ENCODE data around the gene ORMDL1. TPM values are rescaled to one million over a fixed set of nuclear protein-coding genes. Genes with fewer than 3 reads are reported as not detected.
"Not testable (repeated sequence)": the region's sequence is repeated elsewhere in the genome, so short reads cannot be mapped to it uniquely, and the experiment has no call there.

The ORMDL1 gene
- total RNA-seq, 4 donors from 2014 or later = 39.2 to 190 (median 74.8) TPM

GRCh38 chr2:189772212-189772611 lies 11.9 kb downstream of the ORMDL1 start:
- H3K27ac ChIP-seq = no peak overlapping the region
- H3K9me3 ChIP-seq = no peaks in the 10 kb centered on the region
- WGBS = 60% methylated on average over 1 of the region's 1 CpG
- peaks cover 15% of the 10 kb centered on the region for H3K4me1 ChIP-seq
- H3K4me3 ChIP-seq = no peak overlapping the region
- H3K27me3 ChIP-seq = no peaks in the 10 kb centered on the region
- peaks cover 43% of the 10 kb centered on the region for H3K36me3 ChIP-seq
- no peak for TF ChIP-seq CTCF (IDR thresholded peaks at IDR 0.05)
- TF ChIP-seq POLR2AphosphoS5 (IDR thresholded peaks at IDR 0.05) = no peak
- no peak for TF ChIP-seq EP300 (IDR thresholded peaks at IDR 0.05)
- TF ChIP-seq POLR2A (IDR thresholded peaks at IDR 0.05) = no peak
- DNase-seq (ENCODE audit: low spot score in 2 of 2) = no peak

- DNase-seq (ENCODE audit: low spot score in 2 of 2) = no peak
- 68% methylated on average over 6 of the region's 6 CpGs for WGBS
- no peak for TF ChIP-seq EP300 (IDR thresholded peaks at IDR 0.05)
- TF ChIP-seq CTCF (IDR thresholded peaks at IDR 0.05) = no peak
- TF ChIP-seq POLR2AphosphoS5 (IDR thresholded peaks at IDR 0.05) = no peak
- TF ChIP-seq POLR2A (IDR thresholded peaks at IDR 0.05) = no peak
- Histone ChIP-seq H3K4me3 (no peak overlapping the region), H3K9me3 (no peaks in the 10 kb centered on the region), H3K4me1 (peaks cover 15% of the 10 kb centered on the region), H3K36me3 (peaks cover 50% of the 10 kb centered on the region), H3K27ac (no peak overlapping the region), H3K27me3 (no peaks in the 10 kb centered on the region)
These were observed 13.4 kb downstream of the ORMDL1 start for GRCh38 chr2:189770590-189771322.

- DNase-seq (ENCODE audit: low spot score in 2 of 2) = no peak
- H3K9me3 ChIP-seq = no peaks in the 10 kb centered on the region
- no peak overlapping the region for H3K27ac ChIP-seq
- H3K4me3 ChIP-seq = peak overlapping the region; percentile 84
- peaks cover 12% of the 10 kb centered on the region for H3K36me3 ChIP-seq
- H3K27me3 ChIP-seq = no peaks in the 10 kb centered on the region
- WGBS = 75% methylated on average over 4 of the region's 4 CpGs
- TF ChIP-seq CTCF (IDR thresholded peaks at IDR 0.05) = no peak
- H3K4me1 ChIP-seq = peaks cover 22% of the 10 kb centered on the region
These were observed 20.1 kb downstream of the ORMDL1 start for GRCh38 chr2:189763908-189764661.

GRCh38 chr2:189762551-189763298 lies 21.4 kb downstream of the ORMDL1 start, which contains the start of gene OSGEPL1:
TSS of gene OSGEPL1 (minus strand) at chr2:189762792. CDS start at chr2:189761640, 1,152 bp downstream.
- WGBS = 0% methylated on average over 33 of the region's 33 CpGs
- peaks cover 22% of the 10 kb centered on the region for H3K4me1 ChIP-seq
- TF ChIP-seq EP300 (IDR thresholded peaks at IDR 0.05) = no peak
- no peak for TF ChIP-seq POLR2A (IDR thresholded peaks at IDR 0.05)
- no peak for TF ChIP-seq POLR2AphosphoS5 (IDR thresholded peaks at IDR 0.05)
- TF ChIP-seq CTCF (IDR thresholded peaks at IDR 0.05) = peak in 1 of 2 donors; percentile 7
- no peaks in the 10 kb centered on the region for H3K9me3 ChIP-seq
- no peaks in the 10 kb centered on the region for H3K27me3 ChIP-seq
- peak within 1 kb of the TSS; percentile 84 for H3K4me3 ChIP-seq
- peak within 1 kb of the TSS; percentile 89 for H3K27ac ChIP-seq
- H3K36me3 ChIP-seq = peaks cover 18% of the 10 kb centered on the region
- DNase-seq (ENCODE audit: low spot score in 2 of 2) = peak; percentile 95

- 2% methylated on average over 7 of the region's 7 CpGs for WGBS
- H3K4me1 ChIP-seq = peaks cover 22% of the 10 kb centered on the region
- no peaks in the 10 kb centered on the region for H3K27me3 ChIP-seq
- H3K27ac ChIP-seq = peak overlapping the region; percentile 89
- no peak for DNase-seq (ENCODE audit: low spot score in 2 of 2)
- peak overlapping the region; percentile 84 for H3K4me3 ChIP-seq
- H3K9me3 ChIP-seq = no peaks in the 10 kb centered on the region
- H3K36me3 ChIP-seq = peaks cover 16% of the 10 kb centered on the region
- TF ChIP-seq POLR2AphosphoS5 (IDR thresholded peaks at IDR 0.05) (no peak), POLR2A (IDR thresholded peaks at IDR 0.05) (no peak), EP300 (IDR thresholded peaks at IDR 0.05) (no peak), CTCF (IDR thresholded peaks at IDR 0.05) (no peak)
These were observed 21.9 kb downstream of the ORMDL1 start for GRCh38 chr2:189762229-189762550.

- H3K9me3 ChIP-seq; H3K27me3 ChIP-seq; H3K4me3 ChIP-seq; H3K36me3 ChIP-seq; H3K27ac ChIP-seq; DNase-seq (ENCODE audit: low spot score in 2 of 2): not testable (repeated sequence)
- WGBS = 93% methylated on average over 18 of the region's 19 CpGs
- peaks cover 22% of the 10 kb centered on the region for H3K4me1 ChIP-seq
These were observed 24.0 kb downstream of the ORMDL1 start for GRCh38 chr2:189760154-189760553.

Data from suprapubic skin (tissue), 4 donors.